Measurements from ENCODE around the gene ATP1B1. TPM values are rescaled to one million over a fixed set of nuclear protein-coding genes. Genes with fewer than 3 reads are reported as not detected.

ATP1B1 gene
- total RNA-seq, 4 donors from 2014 or later, result 52.6 to 210 (median 111) TPM

- intact Hi-C loops (cut with DNase I; ENCODE audit: low total_unique reads), result no loop called here
- no peak for DNase-seq
- Histone ChIP-seq H3K36me3 (no peaks in the 10 kb centered on the region), H3K9me3 (no peaks in the 10 kb centered on the region), H3K4me1 (no peaks in the 10 kb centered on the region), H3K27ac (no peak overlapping the region), H3K4me3 (no peak overlapping the region), H3K27me3 (no peaks in the 10 kb centered on the region)
- TF ChIP-seq, protein P1, sequence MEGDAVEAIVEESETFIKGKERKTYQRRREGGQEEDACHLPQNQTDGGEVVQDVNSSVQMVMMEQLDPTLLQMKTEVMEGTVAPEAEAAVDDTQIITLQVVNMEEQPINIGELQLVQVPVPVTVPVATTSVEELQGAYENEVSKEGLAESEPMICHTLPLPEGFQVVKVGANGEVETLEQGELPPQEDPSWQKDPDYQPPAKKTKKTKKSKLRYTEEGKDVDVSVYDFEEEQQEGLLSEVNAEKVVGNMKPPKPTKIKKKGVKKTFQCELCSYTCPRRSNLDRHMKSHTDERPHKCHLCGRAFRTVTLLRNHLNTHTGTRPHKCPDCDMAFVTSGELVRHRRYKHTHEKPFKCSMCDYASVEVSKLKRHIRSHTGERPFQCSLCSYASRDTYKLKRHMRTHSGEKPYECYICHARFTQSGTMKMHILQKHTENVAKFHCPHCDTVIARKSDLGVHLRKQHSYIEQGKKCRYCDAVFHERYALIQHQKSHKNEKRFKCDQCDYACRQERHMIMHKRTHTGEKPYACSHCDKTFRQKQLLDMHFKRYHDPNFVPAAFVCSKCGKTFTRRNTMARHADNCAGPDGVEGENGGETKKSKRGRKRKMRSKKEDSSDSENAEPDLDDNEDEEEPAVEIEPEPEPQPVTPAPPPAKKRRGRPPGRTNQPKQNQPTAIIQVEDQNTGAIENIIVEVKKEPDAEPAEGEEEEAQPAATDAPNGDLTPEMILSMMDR (IDR thresholded peaks at IDR 0.05), result no peak
- no peak for TF ChIP-seq POLR2A (IDR thresholded peaks at IDR 0.05)
Observed at GRCh38 chr1:169092399-169092798, 14.1 kb upstream of the ATP1B1 start.

DNA sequence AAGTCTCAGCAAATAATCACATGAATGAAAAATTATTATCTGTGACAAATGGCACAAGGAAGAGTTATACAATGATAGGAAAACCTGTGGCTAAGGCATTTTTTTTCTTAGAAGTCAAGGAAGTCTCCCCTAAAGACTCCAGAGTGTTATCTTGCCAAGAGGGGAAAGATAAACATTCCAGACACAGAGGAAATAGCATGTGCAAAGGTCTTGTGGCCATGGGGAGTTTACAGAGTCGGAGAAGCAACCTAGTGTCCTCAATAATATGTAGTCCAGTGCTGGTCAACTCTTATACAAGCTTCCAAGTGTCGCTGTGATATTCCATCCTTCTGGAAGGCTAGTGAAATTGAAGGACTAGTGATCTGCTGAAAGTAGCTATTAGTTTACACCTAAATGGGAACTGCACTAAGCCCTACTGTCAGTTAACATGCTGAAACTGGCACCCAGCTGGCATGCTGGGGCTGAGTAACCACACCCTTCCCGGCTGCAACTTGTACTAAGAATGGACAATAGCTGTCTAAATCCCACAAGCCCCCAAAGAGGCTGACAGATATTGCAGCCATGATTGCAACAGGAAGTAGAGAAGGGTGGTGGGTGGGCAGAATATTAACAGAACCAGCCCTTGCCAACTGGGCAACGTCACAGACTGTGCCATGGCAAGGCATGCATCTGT lies 11.5 kb upstream of the ATP1B1 start:
- Histone ChIP-seq H3K4me1 (no peaks in the 10 kb centered on the region), H3K9me3 (no peaks in the 10 kb centered on the region), H3K4me3 (no peak overlapping the region), H3K27ac (no peak overlapping the region), H3K36me3 (no peaks in the 10 kb centered on the region), H3K27me3 (no peaks in the 10 kb centered on the region)
- intact Hi-C loops (cut with DNase I; ENCODE audit: low total_unique reads), result no loop called here
- no peak for TF ChIP-seq POLR2A (IDR thresholded peaks at IDR 0.05)
- TF ChIP-seq, protein P1 (IDR thresholded peaks at IDR 0.05), result no peak
- no peak for DNase-seq

- intact Hi-C loops (cut with DNase I; ENCODE audit: low total_unique reads), result no loop called here
- DNase-seq, result no peak
- H3K4me1 ChIP-seq, result no peaks in the 10 kb centered on the region
- H3K36me3 ChIP-seq, result no peaks in the 10 kb centered on the region
- H3K4me3 ChIP-seq, result no peak overlapping the region
- H3K9me3 ChIP-seq, result no peaks in the 10 kb centered on the region
- TF ChIP-seq, protein P1 (IDR thresholded peaks at IDR 0.05), result no peak
- TF ChIP-seq POLR2A (IDR thresholded peaks at IDR 0.05), result no peak
- no peak overlapping the region for H3K27ac ChIP-seq
- H3K27me3 ChIP-seq, result no peaks in the 10 kb centered on the region
Observed at GRCh38 chr1:169098380-169098779, 8.1 kb upstream of the ATP1B1 start.

DNA sequence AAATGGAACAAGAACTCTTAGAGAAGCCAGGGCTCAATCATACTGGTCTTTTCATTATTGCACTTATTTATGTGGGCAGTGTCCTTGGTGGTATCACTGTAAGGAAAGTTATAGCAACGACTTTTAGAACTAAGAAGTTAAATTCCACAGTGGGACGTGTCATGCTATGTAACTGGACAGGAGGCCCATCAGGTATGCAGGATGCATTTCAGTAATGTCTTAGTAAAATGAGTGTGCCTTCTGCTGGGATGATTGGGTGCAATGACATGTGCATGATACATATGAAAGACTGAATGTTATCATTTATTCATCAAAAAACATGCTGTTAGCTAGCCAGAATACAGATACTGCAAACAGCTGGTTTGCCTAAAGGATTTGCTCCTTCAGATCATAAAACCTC lies 6.9 kb upstream of the ATP1B1 start:
- H3K27me3 ChIP-seq, result no peaks in the 10 kb centered on the region
- no peak overlapping the region for H3K4me3 ChIP-seq
- TF ChIP-seq, protein P1 (IDR thresholded peaks at IDR 0.05), result no peak
- TF ChIP-seq POLR2A (IDR thresholded peaks at IDR 0.05), result no peak
- no peak for DNase-seq
- H3K36me3 ChIP-seq, result no peaks in the 10 kb centered on the region
- no peaks in the 10 kb centered on the region for H3K9me3 ChIP-seq
- H3K4me1 ChIP-seq, result no peaks in the 10 kb centered on the region
- intact Hi-C loops (cut with DNase I; ENCODE audit: low total_unique reads), result no loop called here
- H3K27ac ChIP-seq, result no peak overlapping the region

DNA sequence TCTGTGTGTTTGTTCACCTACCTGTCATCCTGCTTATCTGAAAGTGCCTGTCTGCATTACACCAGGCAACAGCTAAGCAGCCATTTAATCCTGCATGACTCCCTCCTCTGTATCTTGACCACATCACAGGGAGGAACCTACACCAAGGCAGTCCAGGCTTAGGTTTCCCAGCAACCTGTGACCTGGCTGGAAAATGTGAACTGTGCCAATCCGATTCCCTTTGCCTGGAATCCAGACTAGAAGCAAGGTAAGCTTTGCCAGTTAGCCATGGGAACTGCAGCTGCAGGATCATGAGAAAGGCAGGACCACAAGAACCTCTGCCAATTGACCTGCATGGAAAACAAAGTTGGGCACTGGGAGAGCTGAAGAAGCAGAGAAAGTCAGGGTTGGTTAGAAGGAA lies 6.3 kb upstream of the ATP1B1 start:
- DNase-seq, result no peak
- no peaks in the 10 kb centered on the region for H3K4me1 ChIP-seq
- H3K27me3 ChIP-seq, result no peaks in the 10 kb centered on the region
- TF ChIP-seq, protein P1 (IDR thresholded peaks at IDR 0.05), result no peak
- TF ChIP-seq POLR2A (IDR thresholded peaks at IDR 0.05), result no peak
- intact Hi-C loops (cut with DNase I; ENCODE audit: low total_unique reads), result no loop called here
- no peaks in the 10 kb centered on the region for H3K9me3 ChIP-seq
- H3K36me3 ChIP-seq, result no peaks in the 10 kb centered on the region
- H3K27ac ChIP-seq, result no peak overlapping the region
- H3K4me3 ChIP-seq, result no peak overlapping the region
